ENCODE measurements around the gene KIF3A.

Gene KIF3A

DNA sequence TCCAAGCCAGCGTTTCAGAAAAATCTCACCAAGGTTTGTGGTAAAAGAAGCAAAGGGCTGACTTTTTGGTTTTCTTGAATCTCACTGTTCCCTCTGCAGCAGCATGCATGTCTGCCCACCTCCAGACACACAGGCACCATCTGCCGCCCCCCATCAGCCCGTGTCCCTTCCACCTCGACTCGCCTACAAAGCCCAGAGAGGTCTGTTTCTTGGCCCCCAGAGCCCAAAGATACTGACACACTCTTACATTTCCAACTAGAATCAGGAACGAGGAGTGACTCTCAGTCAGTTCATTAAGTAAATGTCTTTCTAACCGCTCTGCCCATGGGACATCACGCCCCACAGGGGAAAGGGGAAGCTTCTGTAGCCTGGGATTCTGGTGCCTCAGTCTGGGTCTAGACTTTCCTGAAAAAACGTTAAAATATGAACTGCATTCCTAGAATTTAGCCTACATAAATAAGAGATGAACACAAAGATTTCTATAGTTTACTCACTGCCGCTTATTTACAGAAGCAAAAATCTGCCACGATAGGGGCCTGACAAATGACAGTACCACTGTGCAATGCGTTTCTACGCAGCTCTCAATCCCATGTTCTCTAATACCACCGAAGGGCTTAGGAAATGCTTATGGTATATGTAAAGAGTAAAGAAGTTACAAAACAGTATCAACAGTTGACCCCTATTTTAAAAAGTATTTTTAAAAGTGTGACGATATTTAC is 59.5 kb downstream of the KIF3A start:
- DNase-seq (ENCODE audit: low spot score), result no peak

- peak; percentile 95 for DNase-seq (ENCODE audit: low spot score)
Measured at GRCh38 chr5:132677191-132677590, 60.2 kb downstream of the KIF3A start.

DNA sequence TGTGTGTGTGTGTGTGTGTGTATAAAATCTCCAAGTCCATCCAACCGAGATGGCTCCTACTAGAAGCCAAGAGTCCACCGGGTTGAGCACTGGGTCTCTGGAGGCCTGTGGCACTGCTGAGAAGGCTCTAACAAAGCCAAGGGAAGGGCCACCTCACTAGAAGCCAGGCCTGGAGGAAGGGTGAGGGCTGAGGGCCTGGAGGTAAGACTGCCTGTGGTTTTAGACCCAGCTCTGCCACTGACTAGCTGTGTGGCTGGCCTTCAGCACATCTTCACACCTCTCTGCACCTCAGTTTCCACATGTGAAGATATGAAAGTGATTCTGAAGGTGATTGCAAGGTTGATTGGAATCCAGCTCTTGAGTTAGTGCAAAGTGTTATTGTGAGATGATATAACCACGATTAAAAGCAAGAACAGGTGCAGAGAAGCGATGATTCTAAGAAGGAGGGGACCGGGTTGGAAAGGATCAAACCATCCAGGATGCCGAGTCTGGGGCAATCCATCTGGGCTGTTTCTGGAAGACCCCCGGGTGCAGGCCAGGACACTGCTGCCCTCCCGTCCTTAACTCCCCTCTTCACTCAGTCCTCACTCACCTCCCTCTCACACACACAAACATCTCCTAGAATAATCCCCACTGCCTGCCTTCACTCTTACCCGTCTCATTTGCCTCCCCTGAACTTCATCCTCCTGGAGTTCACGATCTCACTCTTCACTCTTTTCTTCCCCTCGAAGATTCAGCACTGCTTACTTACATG is 61.2 kb downstream of the KIF3A start:
- no peak for DNase-seq (ENCODE audit: low spot score)

DNA sequence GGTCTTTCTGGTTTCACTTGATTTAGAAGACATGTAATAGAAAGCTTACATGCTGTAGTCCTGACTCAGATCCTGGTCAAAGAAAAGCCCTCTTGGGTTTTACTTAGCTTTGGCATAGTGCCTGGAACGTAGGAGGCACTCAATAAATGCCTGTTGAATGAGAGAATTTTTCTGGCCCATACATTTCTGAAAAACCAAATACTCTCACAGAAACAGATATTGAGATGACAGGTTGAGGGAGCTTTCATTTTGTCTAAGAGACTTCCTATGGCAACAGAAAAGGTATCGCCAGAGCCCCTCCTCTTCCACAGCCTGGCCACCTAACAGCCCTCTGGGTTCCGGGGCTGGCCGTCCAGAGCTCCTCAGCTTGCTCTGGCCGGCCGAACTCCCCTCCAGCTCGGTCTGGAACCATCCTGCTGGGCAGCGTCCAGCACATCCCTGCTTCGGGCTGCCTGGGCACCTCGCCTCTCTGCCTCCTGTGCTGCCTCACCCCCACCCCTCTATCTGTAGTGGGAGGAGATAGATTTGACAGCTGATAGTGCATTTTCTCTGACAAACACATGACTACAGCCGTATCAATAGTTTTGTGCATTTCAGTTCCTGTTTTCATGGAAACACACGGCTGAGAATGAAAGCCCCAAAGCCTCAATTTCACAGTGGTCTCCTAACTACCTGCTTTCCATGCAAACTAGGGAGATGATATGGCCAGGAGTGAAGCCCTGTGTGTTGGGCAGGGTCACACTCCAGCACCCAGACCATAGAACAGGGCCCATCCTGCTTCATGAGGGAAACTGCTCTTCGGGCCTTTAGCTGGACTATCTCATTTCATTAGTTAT is 62.5 kb downstream of the KIF3A start:
- DNase-seq (ENCODE audit: low spot score), result peak; percentile 88

GRCh38 chr5:132673939-132674630 is 63.3 kb downstream of the KIF3A start, which contains the start of gene IL4:
IL4 (plus strand) TSS chr5:132673989; CDS start chr5:132674051, 62 bp downstream.
- no peak for DNase-seq (ENCODE audit: low spot score)

DNA sequence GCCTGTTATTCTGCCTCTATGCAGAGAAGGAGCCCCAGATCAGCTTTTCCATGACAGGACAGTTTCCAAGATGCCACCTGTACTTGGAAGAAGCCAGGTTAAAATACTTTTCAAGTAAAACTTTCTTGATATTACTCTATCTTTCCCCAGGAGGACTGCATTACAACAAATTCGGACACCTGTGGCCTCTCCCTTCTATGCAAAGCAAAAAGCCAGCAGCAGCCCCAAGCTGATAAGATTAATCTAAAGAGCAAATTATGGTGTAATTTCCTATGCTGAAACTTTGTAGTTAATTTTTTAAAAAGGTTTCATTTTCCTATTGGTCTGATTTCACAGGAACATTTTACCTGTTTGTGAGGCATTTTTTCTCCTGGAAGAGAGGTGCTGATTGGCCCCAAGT is 63.9 kb downstream of the KIF3A start:
- no peak for DNase-seq (ENCODE audit: low spot score)

DNA sequence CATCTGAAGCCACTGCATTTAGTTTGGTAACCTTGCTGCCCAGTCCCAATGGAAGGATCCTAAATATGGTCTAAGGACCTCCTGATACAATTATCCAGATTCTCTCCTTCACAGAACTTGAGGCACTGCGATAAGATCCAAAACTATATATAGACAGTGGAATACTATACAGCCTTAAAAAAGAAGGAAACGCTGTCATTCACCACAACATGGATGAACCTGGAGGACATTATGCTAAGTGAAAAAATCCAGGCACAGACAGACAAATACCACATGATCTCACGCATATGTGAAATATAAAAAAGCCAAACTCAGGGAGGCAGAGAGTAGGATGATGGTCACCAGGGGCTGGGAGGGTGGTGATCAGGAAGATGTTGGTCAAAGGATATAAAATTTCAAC is 66.3 kb downstream of the KIF3A start:
- no peak for DNase-seq (ENCODE audit: low spot score)

GRCh38 chr5:132669966-132670882 is 67.1 kb downstream of the KIF3A start:
- DNase-seq (ENCODE audit: low spot score), result no peak

GRCh38 chr5:132669455-132669820 is 67.9 kb downstream of the KIF3A start:
- DNase-seq (ENCODE audit: low spot score), result no peak

DNA sequence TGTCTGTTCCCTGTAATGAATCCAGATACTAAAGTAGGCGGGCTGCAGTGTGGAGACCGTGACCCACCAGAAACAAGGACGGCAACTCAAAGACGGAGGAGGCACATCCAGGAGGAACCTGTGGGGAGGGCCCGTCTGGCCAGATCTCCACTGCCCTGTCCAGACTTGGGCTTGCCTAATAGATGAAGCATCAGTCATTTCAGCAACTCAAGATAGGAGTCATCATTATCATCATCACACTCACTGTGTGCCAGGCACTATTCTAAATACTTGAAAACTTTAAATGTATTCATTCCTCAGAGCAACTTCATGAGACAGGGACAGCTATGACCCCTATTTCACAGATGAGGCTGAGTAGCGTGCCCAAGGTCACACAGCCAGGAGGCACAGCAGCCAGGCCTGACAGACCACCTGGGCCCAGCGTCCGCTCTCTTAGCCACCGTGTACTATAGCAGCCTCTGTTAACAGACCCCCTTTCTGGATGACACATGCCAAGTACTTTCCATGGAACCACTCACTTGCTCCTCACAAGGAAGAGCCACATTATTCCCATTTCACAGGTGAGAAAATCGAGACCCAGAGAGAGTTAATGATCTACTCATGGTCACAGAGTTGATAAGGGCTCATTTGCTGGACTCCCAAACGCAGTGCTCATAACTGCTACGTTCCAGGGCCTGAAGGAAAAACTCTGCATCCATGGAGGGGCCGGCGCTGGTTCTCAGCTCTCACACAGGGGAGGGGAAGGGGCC is 68.5 kb downstream of the KIF3A start:
- DNase-seq (ENCODE audit: low spot score), result no peak

DNA sequence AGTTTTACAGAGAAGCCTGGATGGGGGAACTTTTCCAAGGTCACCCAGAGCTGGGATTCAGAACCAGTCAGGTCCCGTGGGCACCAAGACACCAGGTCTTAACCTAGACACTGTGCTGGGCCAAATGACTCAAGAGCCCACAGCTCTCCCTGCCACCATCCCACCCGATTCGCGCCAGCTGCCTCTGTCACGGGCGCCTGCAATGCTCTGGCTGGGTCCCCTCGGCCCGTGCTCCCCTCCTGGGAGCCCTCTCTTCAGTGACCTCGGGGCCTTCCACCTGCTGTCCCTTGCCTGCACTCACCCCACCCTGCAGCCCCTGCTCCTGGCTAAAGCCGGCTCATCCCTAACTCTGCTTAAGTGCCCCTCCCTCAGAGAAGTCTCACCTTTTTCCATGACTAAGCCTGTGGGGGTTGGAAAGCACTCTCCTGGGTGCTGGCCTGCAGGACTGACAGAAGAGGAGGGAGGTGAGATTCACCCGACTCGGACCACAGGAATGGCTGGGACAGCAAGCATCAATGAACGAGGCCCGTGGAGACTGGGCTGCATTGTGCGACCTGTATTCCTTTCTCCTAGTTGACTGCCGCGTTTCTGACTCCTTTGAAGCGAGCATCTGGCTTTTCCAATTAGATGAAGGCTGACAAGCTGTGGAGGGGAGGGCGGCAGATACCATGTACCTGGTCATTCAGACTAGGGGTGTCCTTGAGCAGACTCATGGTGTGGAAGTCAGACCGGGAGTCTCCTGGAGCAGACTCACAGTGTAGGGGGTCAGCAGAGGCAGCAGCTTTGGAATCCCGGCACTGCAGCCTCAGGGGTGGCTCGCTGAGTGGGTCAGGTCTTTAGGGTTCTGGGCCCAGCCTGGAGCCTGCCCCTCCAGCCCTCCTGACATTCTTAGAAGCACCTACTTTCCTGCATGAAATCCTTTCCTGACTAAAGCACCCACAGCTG is 69.3 kb downstream of the KIF3A start:
- no peak for DNase-seq (ENCODE audit: low spot score)

- DNase-seq (ENCODE audit: low spot score), result no peak
Measured at GRCh38 chr5:132667309-132667708, 70.0 kb downstream of the KIF3A start.

DNA sequence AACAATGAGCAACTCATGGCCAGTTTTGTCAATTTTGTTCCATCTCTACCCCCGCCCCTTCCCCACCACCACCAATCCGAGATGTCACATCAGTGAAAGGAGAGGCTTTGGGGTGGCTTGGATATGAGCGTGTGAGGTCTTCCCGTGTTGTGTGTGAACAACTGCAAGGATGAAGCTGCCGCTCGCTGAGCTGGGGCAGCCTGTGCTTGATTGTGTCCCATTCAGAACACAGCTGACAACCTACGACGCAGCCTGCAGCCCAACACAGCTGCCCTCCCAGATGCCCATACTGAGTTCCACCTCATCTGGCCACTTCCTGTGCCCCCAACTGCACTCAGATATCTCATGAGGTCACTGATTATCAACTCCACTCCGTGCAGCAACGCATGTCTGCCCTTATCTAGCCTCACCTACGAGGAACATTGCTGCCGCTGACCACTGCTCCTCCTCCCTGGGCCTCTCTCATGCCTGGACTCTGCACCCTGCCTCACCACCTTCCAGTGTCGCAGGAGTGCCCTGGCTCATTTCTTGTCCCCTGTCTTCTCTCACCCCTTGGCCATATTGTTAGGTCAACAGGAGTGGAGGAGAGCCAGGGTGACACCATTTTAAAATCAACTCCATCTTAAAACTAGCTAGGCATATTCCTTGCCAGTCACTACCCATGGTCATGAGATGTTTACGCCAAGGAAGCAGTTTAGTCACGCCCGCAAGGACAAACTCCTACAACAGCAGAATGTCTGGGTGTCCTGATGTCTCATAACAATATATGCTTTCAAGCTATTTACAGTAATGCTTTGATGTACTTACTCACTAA is 70.8 kb downstream of the KIF3A start:
- no peak for DNase-seq (ENCODE audit: low spot score)

DNA sequence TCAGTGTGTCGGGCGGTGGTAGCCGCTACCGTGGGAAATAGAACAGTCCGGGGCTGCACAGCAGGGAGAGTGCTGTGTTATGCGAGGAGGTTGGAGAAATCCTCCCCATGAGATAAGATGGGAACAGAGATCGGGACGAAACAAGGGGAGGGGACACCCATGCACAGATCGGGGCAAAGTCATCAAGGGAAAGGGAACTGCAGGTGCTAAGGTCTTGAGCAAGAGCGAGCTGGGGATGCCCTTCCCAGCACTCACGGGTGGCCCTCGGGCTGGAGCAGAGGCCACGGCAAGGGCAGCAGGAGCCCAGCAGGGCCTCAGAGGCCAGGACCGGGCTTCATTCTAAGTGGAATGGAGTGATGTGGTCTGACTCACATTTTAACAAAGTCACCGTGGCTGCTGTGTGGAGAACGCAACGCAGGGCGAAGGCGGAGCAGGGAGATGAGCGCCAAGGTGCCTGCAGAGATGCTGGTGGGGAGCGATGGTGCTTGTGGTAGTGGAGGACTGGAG is 71.7 kb downstream of the KIF3A start:
- DNase-seq (ENCODE audit: low spot score), result no peak

DNA sequence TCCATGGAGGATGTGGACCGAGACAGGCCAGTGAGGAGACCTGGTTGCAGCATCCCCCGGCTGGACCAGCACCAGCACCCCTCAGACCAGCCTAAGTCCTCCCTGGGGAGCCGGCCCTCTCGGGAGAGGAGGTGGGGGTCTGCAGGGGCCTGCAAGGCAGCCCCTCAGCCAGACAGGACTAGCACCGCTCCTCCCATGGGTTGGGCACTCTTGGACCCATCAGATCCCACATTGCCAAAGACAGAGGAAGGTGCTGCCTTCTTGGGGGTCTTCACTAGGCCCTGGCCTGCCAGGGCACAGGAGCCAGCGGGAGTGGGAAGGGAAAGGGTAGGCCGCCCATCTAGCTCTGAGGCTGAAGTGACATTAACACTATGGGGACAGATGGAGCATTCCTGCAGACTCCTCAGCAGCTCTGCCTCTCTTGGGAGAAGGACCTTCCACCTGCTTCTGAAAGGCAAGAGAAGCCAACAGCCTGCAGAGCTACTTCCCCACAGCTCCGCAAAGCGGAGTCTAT is 72.6 kb downstream of the KIF3A start:
- no peak for DNase-seq (ENCODE audit: low spot score)

DNA sequence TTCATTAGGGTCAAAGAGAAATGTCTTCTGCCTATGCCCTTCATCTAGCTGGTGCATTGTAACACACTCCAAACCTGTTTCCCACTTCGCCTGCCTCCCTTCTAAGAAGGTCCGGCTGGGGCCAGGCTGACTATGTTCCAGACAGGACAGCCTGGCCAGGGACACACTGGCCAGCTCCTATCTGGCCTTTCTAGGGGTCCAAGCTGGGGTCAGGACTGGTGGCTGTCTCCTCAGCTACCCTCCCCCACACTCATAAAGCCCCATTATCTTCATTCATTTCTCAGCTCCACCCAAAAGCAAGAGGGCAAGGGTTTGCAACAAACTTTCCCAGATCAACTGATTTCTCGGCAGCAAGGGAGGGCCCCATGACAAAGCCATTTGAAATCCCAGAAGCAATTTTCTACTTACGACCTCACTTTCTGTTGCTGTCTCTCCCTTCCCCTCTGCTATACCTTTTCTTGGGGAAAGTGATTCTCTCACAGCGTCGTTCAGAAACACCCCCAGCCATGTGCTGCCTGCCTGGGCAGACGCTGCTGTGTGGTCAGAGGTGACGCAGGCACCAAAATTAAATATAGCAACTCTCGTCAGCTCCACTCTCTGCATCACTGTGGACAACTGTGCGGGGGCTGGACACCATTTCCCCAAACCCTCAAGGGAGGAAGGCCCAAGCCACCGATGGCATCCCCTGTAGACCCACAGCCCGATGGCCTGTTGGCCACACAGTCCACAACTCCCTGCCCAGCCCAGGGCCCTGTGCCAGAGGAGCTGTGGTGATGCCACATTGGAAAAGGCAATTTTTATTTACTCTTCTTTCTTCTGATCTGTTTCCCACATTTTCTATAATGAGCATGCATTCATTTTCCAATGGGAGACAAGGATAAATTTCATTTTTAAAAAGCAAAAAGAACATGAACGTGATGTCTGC is 73.3 kb downstream of the KIF3A start:
- no peak for DNase-seq (ENCODE audit: low spot score)
